Effector memory CD8-positive, alpha-beta T cell (primary cell): ENCODE measurements around the gene PCCA.

ENCODE experiments used
- ATAC-seq: fragments of 150-1000 bp; cut with Tn5 transposase; replicated peaks from 2 replicates; pipeline ENCODE4 v1.10.0; 2021; ENCODE audit warnings: mild to moderate bottlenecking, moderate library complexity
- DNase-seq, 3 experiments: peaks; one replicate each; pipeline ENCODE4 v3.0.0; 2021
- H3K27ac Mint-ChIP-seq, 2 donors: one replicate each; pipeline ENCODE4 v1.8.0; 2022; ENCODE audit warnings: mild to moderate bottlenecking in 2 of 2, mixed read lengths in 2 of 2, moderate library complexity in 2 of 2
- H3K27me3 Mint-ChIP-seq, 2 donors: one replicate each; pipeline ENCODE4 v1.8.0; 2022; ENCODE audit warnings: mixed read lengths in 2 of 2
- H3K36me3 Mint-ChIP-seq: one replicate; pipeline ENCODE4 v1.8.0; 2022; ENCODE audit warnings: mild to moderate bottlenecking, moderate library complexity, mixed read lengths; ENCODE audit not compliant: insufficient read depth
- H3K4me1 Mint-ChIP-seq, 2 donors: one replicate each; pipeline ENCODE4 v1.8.0; 2022; ENCODE audit warnings: low read depth in 2 of 2, mixed read lengths in 2 of 2
- H3K4me3 Mint-ChIP-seq, 2 donors: one replicate each; pipeline ENCODE4 v1.8.0; 2022; ENCODE audit warnings: mild to moderate bottlenecking in 2 of 2, mixed read lengths in 2 of 2, moderate library complexity in 2 of 2
- H3K9me3 Mint-ChIP-seq, 2 donors: one replicate each; pipeline ENCODE4 v1.8.0; 2022; ENCODE audit warnings: mixed read lengths in 2 of 2

Gene PCCA

GRCh38 chr13:100106005-100106404 lies 17.1 kb downstream of the PCCA start:
- DNase-seq (no peak), ATAC-seq (no peak)
- Mint-ChIP-seq H3K27me3 (no peaks in the 10 kb centered on the region), H3K9me3 (no peaks in the 10 kb centered on the region), H3K4me1 (peaks cover 4 to 6% of the 10 kb centered on the region in 2 donors), H3K27ac (no peak overlapping the region), H3K4me3 (no peak overlapping the region), H3K36me3 (peaks cover 6% of the 10 kb centered on the region)

- H3K36me3 Mint-ChIP-seq = peaks cover 6% of the 10 kb centered on the region
- no peaks in the 10 kb centered on the region for H3K27me3 Mint-ChIP-seq
- H3K27ac Mint-ChIP-seq = no peak overlapping the region
These were observed 17.8 kb downstream of the PCCA start for GRCh38 chr13:100106705-100107104.

GRCh38 chr13:100108913-100109507 lies 20.1 kb downstream of the PCCA start:
- H3K9me3 Mint-ChIP-seq = no peaks in the 10 kb centered on the region
- DNase-seq (no peak), ATAC-seq (no peak)
- H3K4me1 Mint-ChIP-seq = peaks cover under 1 to 3% of the 10 kb centered on the region in 2 donors
- no peak overlapping the region for H3K4me3 Mint-ChIP-seq
- peaks cover 6% of the 10 kb centered on the region for H3K36me3 Mint-ChIP-seq
- H3K27me3 Mint-ChIP-seq = no peaks in the 10 kb centered on the region
- H3K27ac Mint-ChIP-seq = no peak overlapping the region

More at GRCh38 chr13:100106705-100107104, 17.8 kb downstream of the PCCA start:
- Mint-ChIP-seq H3K4me1 (peaks cover 4 to 6% of the 10 kb centered on the region in 2 donors), H3K9me3 (no peaks in the 10 kb centered on the region), H3K4me3 (no peak overlapping the region)
- no peak for DNase-seq
- ATAC-seq = no peak

- DNase-seq (no peak), ATAC-seq (no peak)
- H3K27ac Mint-ChIP-seq = no peak overlapping the region
- H3K36me3 Mint-ChIP-seq = peaks cover 9% of the 10 kb centered on the region
- no peaks in the 10 kb centered on the region for H3K9me3 Mint-ChIP-seq
- no peak overlapping the region for H3K4me3 Mint-ChIP-seq
- H3K4me1 Mint-ChIP-seq = peaks cover 0 to 3% of the 10 kb centered on the region in 2 donors
- H3K27me3 Mint-ChIP-seq = no peaks in the 10 kb centered on the region
These were observed 21.4 kb downstream of the PCCA start for GRCh38 chr13:100110269-100110668.

GRCh38 chr13:100112186-100112838 lies 23.4 kb downstream of the PCCA start:
- H3K36me3 Mint-ChIP-seq = peaks cover 5% of the 10 kb centered on the region
- DNase-seq (no peak), ATAC-seq (no peak)
- no peak overlapping the region for H3K4me3 Mint-ChIP-seq
- no peaks in the 10 kb centered on the region for H3K9me3 Mint-ChIP-seq
- H3K27me3 Mint-ChIP-seq = no peaks in the 10 kb centered on the region
- peaks cover 0 to 3% of the 10 kb centered on the region in 2 donors for H3K4me1 Mint-ChIP-seq
- no peak overlapping the region for H3K27ac Mint-ChIP-seq

GRCh38 chr13:100115693-100116254 lies 26.9 kb downstream of the PCCA start:
- ATAC-seq (no peak), DNase-seq (no peak)
- H3K27ac Mint-ChIP-seq = no peak overlapping the region

GRCh38 chr13:100124265-100124664 lies 35.4 kb downstream of the PCCA start:
- ATAC-seq (no peak), DNase-seq (no peak)
- Mint-ChIP-seq H3K36me3 (peaks cover 8% of the 10 kb centered on the region), H3K4me3 (no peak overlapping the region), H3K9me3 (peaks cover 7 to 11% of the 10 kb centered on the region in 2 donors), H3K4me1 (peaks cover 0 to 5% of the 10 kb centered on the region in 2 donors), H3K27ac (no peak overlapping the region), H3K27me3 (no peaks in the 10 kb centered on the region)

More at GRCh38 chr13:100115693-100116254, 26.9 kb downstream of the PCCA start:
- peaks cover 8% of the 10 kb centered on the region for H3K36me3 Mint-ChIP-seq
- no peaks in the 10 kb centered on the region for H3K27me3 Mint-ChIP-seq
- H3K9me3 Mint-ChIP-seq = no peaks in the 10 kb centered on the region
- no peak overlapping the region for H3K4me3 Mint-ChIP-seq
- H3K4me1 Mint-ChIP-seq = no peaks in the 10 kb centered on the region

GRCh38 chr13:100125946-100126345 lies 37.1 kb downstream of the PCCA start:
- Mint-ChIP-seq H3K9me3 (peaks cover 7 to 11% of the 10 kb centered on the region in 2 donors), H3K4me3 (no peak overlapping the region), H3K27ac (no peak overlapping the region), H3K27me3 (no peaks in the 10 kb centered on the region), H3K4me1 (peaks cover 8 to 12% of the 10 kb centered on the region in 2 donors), H3K36me3 (peaks cover 8% of the 10 kb centered on the region)
- ATAC-seq (no peak), DNase-seq (no peak)

GRCh38 chr13:100128373-100128772 lies 39.5 kb downstream of the PCCA start:
- Mint-ChIP-seq H3K27me3 (no peaks in the 10 kb centered on the region), H3K4me1 (peaks cover 11 to 12% of the 10 kb centered on the region in 2 donors), H3K36me3 (peaks cover 5% of the 10 kb centered on the region), H3K27ac (peak overlapping the region in 1 of 2 donors; percentile 16), H3K9me3 (no peaks in the 10 kb centered on the region), H3K4me3 (no peak overlapping the region)
- ATAC-seq (no peak), DNase-seq (no peak)

GRCh38 chr13:100128838-100129237 lies 39.9 kb downstream of the PCCA start:
- H3K27me3 Mint-ChIP-seq = no peaks in the 10 kb centered on the region
- ATAC-seq (no peak), DNase-seq (no peak)
- H3K27ac Mint-ChIP-seq = no peak overlapping the region
- H3K4me1 Mint-ChIP-seq = peaks cover 11 to 12% of the 10 kb centered on the region in 2 donors
- H3K36me3 Mint-ChIP-seq = peaks cover 5% of the 10 kb centered on the region
- no peaks in the 10 kb centered on the region for H3K9me3 Mint-ChIP-seq
- no peak overlapping the region for H3K4me3 Mint-ChIP-seq

GRCh38 chr13:100129605-100130004 lies 40.7 kb downstream of the PCCA start:
- H3K4me3 Mint-ChIP-seq = no peak overlapping the region
- peaks cover 11 to 19% of the 10 kb centered on the region in 2 donors for H3K4me1 Mint-ChIP-seq
- H3K27ac Mint-ChIP-seq = peak overlapping the region in 1 of 2 donors; percentile 16
- no peaks in the 10 kb centered on the region for H3K27me3 Mint-ChIP-seq
- peaks cover 5% of the 10 kb centered on the region for H3K36me3 Mint-ChIP-seq
- no peaks in the 10 kb centered on the region for H3K9me3 Mint-ChIP-seq
- no peak for ATAC-seq
- DNase-seq = no peak

- ATAC-seq = no peak
- Mint-ChIP-seq H3K36me3 (peaks cover 5% of the 10 kb centered on the region), H3K27me3 (no peaks in the 10 kb centered on the region), H3K4me1 (peaks cover 11 to 19% of the 10 kb centered on the region in 2 donors), H3K27ac (peak overlapping the region in 1 of 2 donors; percentile 16), H3K9me3 (no peaks in the 10 kb centered on the region), H3K4me3 (no peak overlapping the region)
- no peak for DNase-seq
These were observed 41.2 kb downstream of the PCCA start for GRCh38 chr13:100130092-100130491.

GRCh38 chr13:100130930-100131511 lies 42.1 kb downstream of the PCCA start:
- no peak overlapping the region for H3K27ac Mint-ChIP-seq
- no peak for ATAC-seq
- H3K36me3 Mint-ChIP-seq = peaks cover 5% of the 10 kb centered on the region
- DNase-seq = no peak
- H3K4me1 Mint-ChIP-seq = peaks cover 11 to 19% of the 10 kb centered on the region in 2 donors
- H3K4me3 Mint-ChIP-seq = no peak overlapping the region
- H3K9me3 Mint-ChIP-seq = no peaks in the 10 kb centered on the region
- H3K27me3 Mint-ChIP-seq = no peaks in the 10 kb centered on the region
